ENCODE results near the gene CDON. TPM values are rescaled to one million over a fixed set of nuclear protein-coding genes. Genes with fewer than 3 reads are reported as not detected.

Gene CDON
- total and polyA plus RNA-seq, 2 donors from 2014 or later, result 0.45 to 4.0 TPM

DNA sequence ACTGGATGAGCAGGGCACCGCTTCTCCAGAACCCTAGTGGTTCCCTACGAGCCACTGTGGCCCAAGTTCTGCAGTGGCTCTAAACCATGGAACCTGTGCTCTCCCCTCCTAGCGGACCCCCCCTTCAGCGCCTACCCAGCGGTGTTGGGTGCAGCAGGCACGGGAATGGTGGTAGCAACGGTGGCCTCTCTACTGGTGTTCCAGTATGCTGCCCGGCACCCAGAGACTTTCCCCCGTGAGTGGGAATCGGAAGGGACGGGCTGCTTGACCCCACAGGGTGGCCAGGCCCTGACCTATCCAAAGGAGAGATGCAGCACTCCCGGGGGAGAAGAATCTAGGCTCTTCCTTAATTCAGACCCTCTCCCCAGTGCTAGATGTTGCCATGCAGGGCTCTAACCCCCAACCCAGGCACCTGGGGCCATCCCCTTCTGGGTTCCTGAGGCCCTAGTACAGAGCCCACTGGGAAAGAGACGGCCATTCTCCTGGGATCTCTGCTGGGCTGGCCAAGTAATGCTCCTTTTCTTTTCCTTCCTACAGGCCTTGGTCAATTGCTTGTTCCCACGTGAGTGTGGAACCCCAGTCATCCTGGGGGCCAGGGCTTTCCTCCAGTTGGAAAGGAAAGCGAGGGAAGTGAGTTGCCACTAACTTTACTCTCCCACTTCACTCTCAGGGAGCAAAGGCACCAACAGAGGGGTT lies 107.6 kb downstream of the CDON start:
- DNase-seq (no peak), FAIRE-seq (no peak)
- Histone ChIP-seq H3K4me1 (ENCODE audit: control insufficient read depth in 2 of 3, insufficient read depth in 2 of 3, low read depth in 1 of 3, low read length in 3 of 3) (no peaks in the 10 kb centered on the region), H3K9me3 (ENCODE audit: control insufficient read depth in 2 of 3, insufficient read depth in 1 of 3, low read length in 3 of 3) (no peaks in the 10 kb centered on the region), H3K9ac (ENCODE audit: low read length in 3 of 3) (no peak overlapping the region), H3K27ac (ENCODE audit: low read depth in 2 of 2, low read length in 2 of 2) (no peak overlapping the region), H3K27me3 (ENCODE audit: control insufficient read depth, insufficient read depth, low read length) (no peaks in the 10 kb centered on the region), H3K4me3 (ENCODE audit: low read length in 3 of 3) (no peak overlapping the region), H3K36me3 (ENCODE audit: control insufficient read depth in 2 of 3, insufficient read depth in 3 of 3, low read length in 3 of 3) (no peaks in the 10 kb centered on the region)
- TF ChIP-seq, protein P1, sequence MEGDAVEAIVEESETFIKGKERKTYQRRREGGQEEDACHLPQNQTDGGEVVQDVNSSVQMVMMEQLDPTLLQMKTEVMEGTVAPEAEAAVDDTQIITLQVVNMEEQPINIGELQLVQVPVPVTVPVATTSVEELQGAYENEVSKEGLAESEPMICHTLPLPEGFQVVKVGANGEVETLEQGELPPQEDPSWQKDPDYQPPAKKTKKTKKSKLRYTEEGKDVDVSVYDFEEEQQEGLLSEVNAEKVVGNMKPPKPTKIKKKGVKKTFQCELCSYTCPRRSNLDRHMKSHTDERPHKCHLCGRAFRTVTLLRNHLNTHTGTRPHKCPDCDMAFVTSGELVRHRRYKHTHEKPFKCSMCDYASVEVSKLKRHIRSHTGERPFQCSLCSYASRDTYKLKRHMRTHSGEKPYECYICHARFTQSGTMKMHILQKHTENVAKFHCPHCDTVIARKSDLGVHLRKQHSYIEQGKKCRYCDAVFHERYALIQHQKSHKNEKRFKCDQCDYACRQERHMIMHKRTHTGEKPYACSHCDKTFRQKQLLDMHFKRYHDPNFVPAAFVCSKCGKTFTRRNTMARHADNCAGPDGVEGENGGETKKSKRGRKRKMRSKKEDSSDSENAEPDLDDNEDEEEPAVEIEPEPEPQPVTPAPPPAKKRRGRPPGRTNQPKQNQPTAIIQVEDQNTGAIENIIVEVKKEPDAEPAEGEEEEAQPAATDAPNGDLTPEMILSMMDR (IDR thresholded peaks at IDR 0.05; ENCODE audit: borderline replicate concordance, extremely low read depth, insufficient read depth), result no peak
- intact Hi-C loops (cut with DNase I), result no loop called here

DNA sequence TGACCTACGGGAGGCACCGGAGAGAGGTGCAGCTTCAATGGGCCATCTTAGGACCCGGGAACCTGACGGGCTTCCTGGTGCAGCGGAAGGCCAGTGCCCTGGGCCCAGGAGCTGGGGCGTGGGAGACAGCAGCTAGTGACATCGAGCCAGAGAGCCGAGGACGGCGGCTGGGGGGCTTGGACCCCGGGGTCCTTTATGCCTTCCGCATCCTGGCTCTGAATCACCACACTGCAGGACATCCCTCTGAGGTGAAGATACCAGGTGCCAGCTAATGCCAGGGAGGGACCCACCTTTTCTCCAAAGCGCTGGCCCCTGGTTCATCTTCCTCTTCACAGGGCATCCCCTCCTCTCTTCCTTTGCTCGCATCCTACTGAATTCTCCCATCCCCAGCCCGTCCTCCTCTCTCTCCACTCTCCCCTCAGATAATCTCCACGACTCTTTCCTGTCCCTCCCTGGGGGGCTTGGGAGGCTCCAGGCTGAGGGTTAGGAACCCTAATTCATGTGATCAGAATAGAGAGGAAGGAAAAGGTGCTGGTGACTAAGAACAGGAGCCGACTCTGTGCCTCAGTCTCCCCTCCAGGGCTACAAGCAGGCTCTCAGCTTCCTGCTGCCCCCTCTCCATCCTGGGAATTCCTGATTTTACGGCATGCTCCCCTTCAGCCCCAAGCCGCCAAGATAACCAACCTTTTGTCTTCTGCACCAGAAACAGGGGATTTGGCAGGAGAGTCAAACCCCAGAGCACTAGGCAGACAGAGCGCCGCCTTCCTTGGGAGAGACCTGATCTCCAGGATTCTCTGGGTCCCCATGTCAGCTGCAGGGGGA lies 108.3 kb downstream of the CDON start:
- Histone ChIP-seq H3K27ac (ENCODE audit: low read depth in 2 of 2, low read length in 2 of 2) (no peak overlapping the region), H3K27me3 (ENCODE audit: control insufficient read depth, insufficient read depth, low read length) (no peaks in the 10 kb centered on the region), H3K9me3 (ENCODE audit: control insufficient read depth in 2 of 3, insufficient read depth in 1 of 3, low read length in 3 of 3) (no peaks in the 10 kb centered on the region), H3K4me1 (ENCODE audit: control insufficient read depth in 2 of 3, insufficient read depth in 2 of 3, low read depth in 1 of 3, low read length in 3 of 3) (no peaks in the 10 kb centered on the region), H3K4me3 (ENCODE audit: low read length in 3 of 3) (no peak overlapping the region), H3K36me3 (ENCODE audit: control insufficient read depth in 2 of 3, insufficient read depth in 3 of 3, low read length in 3 of 3) (no peaks in the 10 kb centered on the region), H3K9ac (ENCODE audit: low read length in 3 of 3) (no peak overlapping the region)
- DNase-seq (no peak), FAIRE-seq (no peak)
- TF ChIP-seq, protein P1 (IDR thresholded peaks at IDR 0.05; ENCODE audit: borderline replicate concordance, extremely low read depth, insufficient read depth), result no peak
- intact Hi-C loops (cut with DNase I), result no loop called here

DNA sequence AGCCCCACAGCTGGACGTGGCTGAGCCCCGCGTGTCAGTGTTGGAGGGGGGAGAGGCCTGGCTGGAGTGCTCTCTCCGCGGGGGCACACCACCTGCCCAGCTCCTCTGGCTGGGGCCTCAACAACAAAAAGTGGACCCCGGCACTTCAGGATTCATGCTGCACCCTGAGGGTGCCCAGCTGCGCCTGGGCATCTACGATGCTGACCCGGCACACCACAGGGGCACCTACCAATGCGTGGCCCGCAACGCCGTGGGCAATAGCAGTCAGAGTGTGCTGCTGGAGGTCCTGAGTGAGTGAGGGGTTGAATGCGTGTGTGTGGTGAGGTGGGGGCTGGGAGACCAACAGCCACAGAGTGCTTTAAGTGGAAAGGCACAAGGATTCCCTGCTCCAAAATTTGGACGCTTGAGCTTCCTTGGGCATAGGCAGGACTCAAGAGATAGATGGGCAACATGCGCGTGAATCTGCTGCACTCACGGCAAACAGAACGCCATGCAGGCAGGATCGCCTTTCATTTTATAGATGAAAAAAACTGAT lies 109.2 kb downstream of the CDON start:
- DNase-seq, result no peak
- FAIRE-seq, result no peak
- no peak overlapping the region for H3K27ac ChIP-seq (ENCODE audit: low read depth in 2 of 2, low read length in 2 of 2)

More for the DNA sequence above, 109.2 kb downstream of the CDON start:
- TF ChIP-seq, protein P1 (IDR thresholded peaks at IDR 0.05; ENCODE audit: borderline replicate concordance, extremely low read depth, insufficient read depth), result no peak
- no peaks in the 10 kb centered on the region for H3K4me1 ChIP-seq (ENCODE audit: control insufficient read depth in 2 of 3, insufficient read depth in 2 of 3, low read depth in 1 of 3, low read length in 3 of 3)
- no peaks in the 10 kb centered on the region for H3K36me3 ChIP-seq (ENCODE audit: control insufficient read depth in 2 of 3, insufficient read depth in 3 of 3, low read length in 3 of 3)
- H3K27me3 ChIP-seq (ENCODE audit: control insufficient read depth, insufficient read depth, low read length), result no peaks in the 10 kb centered on the region
- no peaks in the 10 kb centered on the region for H3K9me3 ChIP-seq (ENCODE audit: control insufficient read depth in 2 of 3, insufficient read depth in 1 of 3, low read length in 3 of 3)
- H3K4me3 ChIP-seq (ENCODE audit: low read length in 3 of 3), result no peak overlapping the region
- intact Hi-C loops (cut with DNase I), result no loop called here
- no peak overlapping the region for H3K9ac ChIP-seq (ENCODE audit: low read length in 3 of 3)
